AG09309 (cell line): ENCODE results near the gene SHB.

ENCODE experiments used
- DNase-seq: peaks from one replicate; pipeline ENCODE4 v3.0.0-alpha.2; 2010; ENCODE audit warnings: low read depth
- H3K4me3 ChIP-seq: 2 replicates; pipeline ENCODE4 v1.5.1; 2011; ENCODE audit warnings: mild to moderate bottlenecking, low read depth, low read length, moderate library complexity; ENCODE audit not compliant: control insufficient read depth
- CTCF ChIP-seq: IDR thresholded peaks from 2 replicates; pipeline ENCODE4 v1.5.1; 2011; ENCODE audit warnings: mild to moderate bottlenecking, low read depth, low read length, inconsistent platforms; ENCODE audit not compliant: insufficient read depth, control insufficient read depth; ENCODE audit errors: missing control alignments

SHB gene

GRCh38 chr9:38003230-38003629 is 65.8 kb downstream of the SHB start:
- DNase-seq: no peak
- TF ChIP-seq CTCF: no peak
- H3K4me3 ChIP-seq: no peak overlapping the region

- no peak overlapping the region for H3K4me3 ChIP-seq
- no peak for TF ChIP-seq CTCF
- no peak for DNase-seq
These were observed 67.6 kb downstream of the SHB start for GRCh38 chr9:38001430-38001829.

GRCh38 chr9:38000735-38001134 is 68.3 kb downstream of the SHB start:
- H3K4me3 ChIP-seq: no peak overlapping the region
- no peak for TF ChIP-seq CTCF
- DNase-seq: no peak

- no peak for TF ChIP-seq CTCF
- no peak overlapping the region for H3K4me3 ChIP-seq
- DNase-seq: no peak
These were observed 68.7 kb downstream of the SHB start for GRCh38 chr9:38000332-38000731.

GRCh38 chr9:37999588-38000189 is 69.3 kb downstream of the SHB start:
- H3K4me3 ChIP-seq: no peak overlapping the region
- no peak for TF ChIP-seq CTCF
- no peak for DNase-seq

- no peak for TF ChIP-seq CTCF
These were observed 70.0 kb downstream of the SHB start for GRCh38 chr9:37998881-37999587.

More at GRCh38 chr9:37998881-37999587, 70.0 kb downstream of the SHB start:
- DNase-seq: no peak
- H3K4me3 ChIP-seq: no peak overlapping the region
